ENCODE measurements around the gene NLGN4Y.
"Not testable (repeated sequence)": the region's sequence is repeated elsewhere in the genome, so short reads cannot be mapped to it uniquely, and the experiment has no call there.

Gene NLGN4Y

GRCh38 chrY:14860448-14860847 lies 336.1 kb downstream of the NLGN4Y start:
- no peak for DNase-seq

GRCh38 chrY:14861033-14861432 lies 336.7 kb downstream of the NLGN4Y start:
- DNase-seq, result not testable (repeated sequence)

GRCh38 chrY:14871971-14872370 lies 347.6 kb downstream of the NLGN4Y start:
- DNase-seq, result no peak

Measured in inflammatory macrophage treated with lipopolysaccharide for 4 hours (primary cell).